ENCODE data around the gene RTN4IP1. TPM values are rescaled to one million over a fixed set of nuclear protein-coding genes. Genes with fewer than 3 reads are reported as not detected.

Gene RTN4IP1
- total RNA-seq, 2 donors from 2014 or later: 4.5 to 4.9 TPM

DNA sequence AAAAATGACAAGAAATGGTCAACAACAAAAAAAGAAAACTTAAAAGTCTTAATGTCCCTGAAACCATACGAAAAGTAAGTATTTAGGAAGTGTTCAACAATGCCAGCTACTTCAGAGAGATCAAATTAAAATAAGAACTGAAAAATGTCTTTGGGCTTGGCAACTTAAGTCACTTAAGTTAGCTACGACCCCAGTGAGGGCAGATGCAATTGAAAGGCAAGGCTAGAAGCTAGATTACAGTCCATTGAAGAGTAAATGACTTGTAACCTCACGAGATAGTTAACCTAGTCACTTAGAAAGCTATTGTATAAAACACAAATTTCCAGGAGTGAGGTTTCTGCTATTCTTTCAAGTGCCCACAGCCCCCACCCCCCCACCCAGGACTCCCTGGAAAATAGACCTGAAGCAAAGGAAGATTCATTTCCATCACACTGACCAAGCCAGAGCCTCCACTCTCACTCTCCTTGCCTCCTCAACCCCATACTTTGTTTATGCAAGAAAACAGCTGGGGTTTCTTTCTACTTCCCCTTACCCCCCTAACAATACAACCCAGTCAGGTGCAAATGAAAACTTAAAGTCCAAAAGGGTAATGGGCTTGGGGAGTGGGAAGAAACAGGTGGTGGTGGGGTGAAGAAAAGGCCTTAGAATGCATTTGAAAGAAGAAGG, 14.6 kb downstream of the RTN4IP1 start:
- TF ChIP-seq POLR2A (IDR thresholded peaks at IDR 0.05) (no peak), POLR2AphosphoS5 (IDR thresholded peaks at IDR 0.05) (no peak)
- TF ChIP-seq, protein P1, sequence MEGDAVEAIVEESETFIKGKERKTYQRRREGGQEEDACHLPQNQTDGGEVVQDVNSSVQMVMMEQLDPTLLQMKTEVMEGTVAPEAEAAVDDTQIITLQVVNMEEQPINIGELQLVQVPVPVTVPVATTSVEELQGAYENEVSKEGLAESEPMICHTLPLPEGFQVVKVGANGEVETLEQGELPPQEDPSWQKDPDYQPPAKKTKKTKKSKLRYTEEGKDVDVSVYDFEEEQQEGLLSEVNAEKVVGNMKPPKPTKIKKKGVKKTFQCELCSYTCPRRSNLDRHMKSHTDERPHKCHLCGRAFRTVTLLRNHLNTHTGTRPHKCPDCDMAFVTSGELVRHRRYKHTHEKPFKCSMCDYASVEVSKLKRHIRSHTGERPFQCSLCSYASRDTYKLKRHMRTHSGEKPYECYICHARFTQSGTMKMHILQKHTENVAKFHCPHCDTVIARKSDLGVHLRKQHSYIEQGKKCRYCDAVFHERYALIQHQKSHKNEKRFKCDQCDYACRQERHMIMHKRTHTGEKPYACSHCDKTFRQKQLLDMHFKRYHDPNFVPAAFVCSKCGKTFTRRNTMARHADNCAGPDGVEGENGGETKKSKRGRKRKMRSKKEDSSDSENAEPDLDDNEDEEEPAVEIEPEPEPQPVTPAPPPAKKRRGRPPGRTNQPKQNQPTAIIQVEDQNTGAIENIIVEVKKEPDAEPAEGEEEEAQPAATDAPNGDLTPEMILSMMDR (IDR thresholded peaks at IDR 0.05): no peak
- Histone ChIP-seq H3K9me3 (no peaks in the 10 kb centered on the region), H3K27ac (no peak overlapping the region), H3K36me3 (no peaks in the 10 kb centered on the region), H3K4me3 (no peak overlapping the region), H3K4me1 (replicated peaks) (no peaks in the 10 kb centered on the region), H3K27me3 (replicated peaks; ENCODE audit: insufficient read depth) (no peaks in the 10 kb centered on the region)
- intact Hi-C loops (cut with DNase I): no loop called here
- WGBS: 81% methylated on average over 3 of the region's 3 CpGs
- DNase-seq (ENCODE audit: low spot score): no peak

- TF ChIP-seq, protein P1 (IDR thresholded peaks at IDR 0.05): no peak
- TF ChIP-seq POLR2A (IDR thresholded peaks at IDR 0.05) (no peak), POLR2AphosphoS5 (IDR thresholded peaks at IDR 0.05) (no peak)
- H3K4me1 ChIP-seq (replicated peaks): no peaks in the 10 kb centered on the region
- H3K9me3 ChIP-seq: no peaks in the 10 kb centered on the region
- 66% methylated on average over 1 of the region's 1 CpG for WGBS
- H3K27ac ChIP-seq: no peak overlapping the region
- H3K4me3 ChIP-seq: no peak overlapping the region
- H3K36me3 ChIP-seq: no peaks in the 10 kb centered on the region
- intact Hi-C loops (cut with DNase I): no loop called here
- DNase-seq (ENCODE audit: low spot score): no peak
- no peaks in the 10 kb centered on the region for H3K27me3 ChIP-seq (replicated peaks; ENCODE audit: insufficient read depth)
These were observed 15.1 kb downstream of the RTN4IP1 start for GRCh38 chr6:106614166-106614565.

DNA sequence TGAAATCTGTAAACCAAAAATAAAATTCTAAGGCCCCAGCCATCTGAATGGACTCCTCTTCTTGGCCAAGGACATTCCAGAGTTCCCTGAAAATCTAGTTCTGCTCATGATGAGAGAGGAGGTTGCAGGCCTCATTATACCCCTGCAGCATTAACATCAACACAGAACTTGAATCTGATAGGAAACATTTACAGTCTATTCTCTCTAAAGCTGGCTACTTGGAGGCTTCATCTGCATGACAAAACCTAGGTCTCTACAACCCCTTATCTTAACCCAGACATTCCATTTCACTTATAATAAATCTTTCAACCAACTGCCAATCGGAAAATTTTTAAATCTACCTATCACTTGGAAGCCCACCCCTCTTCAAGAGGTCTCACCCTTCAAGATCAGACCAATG, 15.7 kb downstream of the RTN4IP1 start:
- intact Hi-C loops (cut with DNase I): no loop called here
- Histone ChIP-seq H3K27ac (no peak overlapping the region), H3K36me3 (no peaks in the 10 kb centered on the region), H3K4me3 (no peak overlapping the region), H3K27me3 (replicated peaks; ENCODE audit: insufficient read depth) (no peaks in the 10 kb centered on the region), H3K9me3 (no peaks in the 10 kb centered on the region), H3K4me1 (replicated peaks) (no peaks in the 10 kb centered on the region)
- WGBS: 81% methylated on average over 1 of the region's 1 CpG
- no peak for DNase-seq (ENCODE audit: low spot score)
- TF ChIP-seq POLR2A (IDR thresholded peaks at IDR 0.05) (no peak), POLR2AphosphoS5 (IDR thresholded peaks at IDR 0.05) (no peak)
- TF ChIP-seq, protein P1 (IDR thresholded peaks at IDR 0.05): no peak

- Histone ChIP-seq H3K27me3 (replicated peaks; ENCODE audit: insufficient read depth) (no peaks in the 10 kb centered on the region), H3K36me3 (no peaks in the 10 kb centered on the region), H3K9me3 (no peaks in the 10 kb centered on the region), H3K27ac (no peak overlapping the region), H3K4me1 (replicated peaks) (no peaks in the 10 kb centered on the region), H3K4me3 (no peak overlapping the region)
- WGBS: 94% methylated on average over 9 of the region's 9 CpGs
- TF ChIP-seq POLR2A (IDR thresholded peaks at IDR 0.05): no peak
- TF ChIP-seq POLR2AphosphoS5 (IDR thresholded peaks at IDR 0.05): no peak
- TF ChIP-seq, protein P1 (IDR thresholded peaks at IDR 0.05): no peak
- DNase-seq (ENCODE audit: low spot score): no peak
- intact Hi-C loops (cut with DNase I): no loop called here
These were observed 16.5 kb downstream of the RTN4IP1 start for GRCh38 chr6:106612671-106613416.

- Histone ChIP-seq H3K27ac (no peak overlapping the region), H3K27me3 (replicated peaks; ENCODE audit: insufficient read depth) (no peaks in the 10 kb centered on the region), H3K36me3 (no peaks in the 10 kb centered on the region), H3K9me3 (no peaks in the 10 kb centered on the region), H3K4me1 (replicated peaks) (no peaks in the 10 kb centered on the region), H3K4me3 (no peak overlapping the region)
- intact Hi-C loops (cut with DNase I): no loop called here
- no peak for DNase-seq (ENCODE audit: low spot score)
- WGBS: 93% methylated on average over 2 of the region's 2 CpGs
- TF ChIP-seq POLR2A (IDR thresholded peaks at IDR 0.05) (no peak), POLR2AphosphoS5 (IDR thresholded peaks at IDR 0.05) (no peak)
- TF ChIP-seq, protein P1 (IDR thresholded peaks at IDR 0.05): no peak
These were observed 18.3 kb downstream of the RTN4IP1 start for GRCh38 chr6:106611030-106611429.

All from prostate gland (tissue), 2 donors.